IMR-90 (cell line): ENCODE measurements around the gene TMC1. TPM values are rescaled to one million over a fixed set of nuclear protein-coding genes. Genes with fewer than 3 reads are reported as not detected.
"Not testable (repeated sequence)": the region's sequence is repeated elsewhere in the genome, so short reads cannot be mapped to it uniquely, and the experiment has no call there.

Experiments used
- ATAC-seq: fragments of 200-7000 bp; cut with Tn5 transposase; 2 replicates; pipeline ENCODE4 v1.9.1; 2020; ENCODE audit warnings: low read depth, mild to moderate bottlenecking, moderate library complexity
- BruUV-seq: library from RNA; stranded (reverse); fragments of 400-500 nt; replicated peaks from 2 replicates; lab custom pipeline; 2021; lab: Mats Ljungman, UMichigan
- CTCF ChIA-PET: fragments of 300-600 bp; formaldehyde crosslinking; extraction: SDS; loops from one replicate; lab custom pipeline; 2021; ENCODE audit warnings: antibody characterized with exemption; lab: Yijun Ruan, JAX
- POLR2A ChIA-PET: fragments of 300-600 bp; sonication (Branson Sonifier 250); formaldehyde crosslinking; loops from one replicate; lab custom pipeline; 2022; ENCODE audit warnings: antibody characterized with exemption; ENCODE audit not compliant: unreplicated experiment; lab: Charles Lee
- DNase-seq: peaks from one replicate; pipeline ENCODE4 v3.0.0; 2013
- H2AFZ ChIP-seq: replicated peaks from 2 replicates; pipeline ENCODE3; 2013; ENCODE audit warnings: low read length, mild to moderate bottlenecking; ENCODE audit not compliant: poor library complexity
- H2AK5ac ChIP-seq: 2 replicates; pipeline ENCODE4 v1.6.1; 2013; ENCODE audit warnings: low read depth, low read length, inconsistent platforms
- H2AK9ac ChIP-seq: replicated peaks from 2 replicates; pipeline ENCODE3; 2013; ENCODE audit warnings: mild to moderate bottlenecking, low read depth, low read length, moderate library complexity; ENCODE audit not compliant: poor library complexity
- H2BK120ac ChIP-seq: 2 replicates; pipeline ENCODE4 v1.6.1; 2013; ENCODE audit warnings: low read depth, low read length, inconsistent platforms
- H2BK15ac ChIP-seq: 3 replicates; pipeline ENCODE4 v1.6.1; 2013; ENCODE audit warnings: low read depth, low read length, inconsistent platforms
- H2BK20ac ChIP-seq: 2 replicates; pipeline ENCODE4 v1.6.1; 2013; ENCODE audit warnings: low read depth, mild to moderate bottlenecking, inconsistent platforms, low read length, moderate library complexity
- H2BK5ac ChIP-seq: 2 replicates; pipeline ENCODE4 v1.6.1; 2013; ENCODE audit warnings: mild to moderate bottlenecking, low read depth, low read length, inconsistent platforms; ENCODE audit not compliant: poor library complexity, severe bottlenecking
- H3K14ac ChIP-seq: replicated peaks from 2 replicates; pipeline ENCODE4 v1.6.1; 2013; ENCODE audit warnings: low read depth, low read length, inconsistent platforms
- H3K18ac ChIP-seq: 2 replicates; pipeline ENCODE4 v1.6.1; 2013; ENCODE audit warnings: low read depth, low read length, control low read depth
- H3K23ac ChIP-seq: 2 replicates; pipeline ENCODE4 v1.6.1; 2013; ENCODE audit warnings: low read depth, low read length, inconsistent platforms
- H3K27ac ChIP-seq: 2 replicates; pipeline ENCODE4 v1.5.1; 2013; ENCODE audit warnings: mild to moderate bottlenecking, control low read depth, low read length; ENCODE audit not compliant: insufficient read depth
- H3K27me3 ChIP-seq: 2 replicates; pipeline ENCODE4 v1.6.1; 2013; ENCODE audit warnings: low read length; ENCODE audit not compliant: control insufficient read depth, insufficient read depth
- H3K36me3 ChIP-seq: 2 replicates; pipeline ENCODE4 v1.6.1; 2013; ENCODE audit warnings: low read length, mixed read lengths; ENCODE audit not compliant: control insufficient read depth, insufficient read depth
- H3K4ac ChIP-seq: 2 replicates; pipeline ENCODE4 v1.6.1; 2013; ENCODE audit warnings: low read depth, low read length, inconsistent platforms
- H3K4me1 ChIP-seq: 2 replicates; pipeline ENCODE4 v1.6.1; 2013; ENCODE audit warnings: low read length, mixed read lengths; ENCODE audit not compliant: control insufficient read depth, insufficient read depth
- H3K4me2 ChIP-seq: 2 replicates; pipeline ENCODE4 v1.6.1; 2013; ENCODE audit warnings: low read depth, mild to moderate bottlenecking, control low read depth, low read length, moderate library complexity
- H3K4me3 ChIP-seq: 2 replicates; pipeline ENCODE4 v1.5.1; 2013; ENCODE audit warnings: low read depth, mild to moderate bottlenecking, control low read depth, low read length, moderate library complexity; ENCODE audit not compliant: insufficient read depth
- H3K56ac ChIP-seq: 2 replicates; pipeline ENCODE4 v1.6.1; 2013; ENCODE audit warnings: low read length, inconsistent platforms; ENCODE audit not compliant: insufficient read depth; ENCODE audit errors: extremely low read depth
- H3K79me1 ChIP-seq, 2 experiments: 2 replicates each; pipeline ENCODE4 v1.6.1; 2013; ENCODE audit warnings: low read length in 2 of 2, inconsistent platforms in 1 of 2, low read depth in 1 of 2
- H3K9ac ChIP-seq: 2 replicates; pipeline ENCODE4 v1.6.1; 2013; ENCODE audit warnings: low read depth, low read length, control low read depth
- H3K9me1 ChIP-seq: 2 replicates; pipeline ENCODE4 v1.6.1; 2013; ENCODE audit warnings: low read length, inconsistent platforms; ENCODE audit not compliant: insufficient read depth
- H3K9me3 ChIP-seq: 2 replicates; pipeline ENCODE4 v1.6.1; 2013; ENCODE audit warnings: low read length; ENCODE audit not compliant: control insufficient read depth, insufficient read depth
- H4K20me1 ChIP-seq: 2 replicates; pipeline ENCODE4 v1.6.1; 2013; ENCODE audit warnings: low read length, inconsistent platforms; ENCODE audit not compliant: insufficient read depth
- H4K5ac ChIP-seq: 2 replicates; pipeline ENCODE4 v1.6.1; 2013; ENCODE audit warnings: mild to moderate bottlenecking, low read depth, low read length, control low read depth
- H4K8ac ChIP-seq, 2 experiments: 2 replicates each; pipeline ENCODE4 v1.6.1; 2013; ENCODE audit warnings: low read depth in 2 of 2, low read length in 2 of 2, control low read depth in 1 of 2, inconsistent platforms in 1 of 2
- H4K91ac ChIP-seq: 2 replicates; pipeline ENCODE4 v1.6.1; 2013; ENCODE audit warnings: low read depth, low read length, inconsistent platforms; ENCODE audit not compliant: insufficient read depth
- WGBS, 2 experiments: methylation state at CpG; one replicate each; pipeline versions ENCODE4 v1.1.5 to v1.1.7; 2013; ENCODE audit warnings: missing lambda C conversion rate in 2 of 2; ENCODE audit not compliant: insufficient read length in 1 of 2; ENCODE audit errors: extremely low coverage in 2 of 2; 5-methylcytosine and 5-hydroxymethylcytosine counted together
- dilution Hi-C: fragments of 300-500 bp; cut with HindIII; formaldehyde crosslinking; loops from one replicate; pipeline ENCODE4 v1.14.3; 2018; ENCODE audit warnings: low sequenced_read_pairs; ENCODE audit not compliant: unreplicated experiment
- in situ Hi-C: fragments of 300-500 bp; cut with MboI; formaldehyde crosslinking; loops from 3 replicates; pipeline ENCODE4 v1.14.3; 2019; ENCODE audit warnings: low sequenced_read_pairs, inconsistent platforms, mixed read lengths
- intact Hi-C: fragments of 100-400 bp; cut with micrococcal nuclease; formaldehyde crosslinking; loops from 2 replicates; pipeline ENCODE4 v1.10.0; 2022
- polyA plus RNA-seq, 3 experiments: library from polyadenylated mRNA; depleted of rRNA; stranded (reverse); fragments of >200 nt; gene quantifications; 2 replicates each; pipeline ENCODE4 v1.2.3, GENCODE V29; 2012; ENCODE audit warnings: low replicate concordance in 1 of 3
- total RNA-seq: library from RNA; depleted of rRNA; stranded (reverse); fragments of >200 nt; gene quantifications from 2 replicates; pipeline ENCODE4 v1.2.3, GENCODE V29; 2012

TMC1 gene
- total and polyA plus RNA-seq, 2 of the 4 experiments (the other 2 are of a cell fraction), result not detected

GRCh38 chr9:72521011-72521410 is 397 bp upstream of the TMC1 start:
- H2BK5ac ChIP-seq, H3K23ac ChIP-seq, H2AFZ ChIP-seq, H2BK120ac ChIP-seq, in situ Hi-C loops, H3K14ac ChIP-seq, H3K4me1 ChIP-seq, DNase-seq, H3K27me3 ChIP-seq, H2AK9ac ChIP-seq, H3K18ac ChIP-seq, H3K27ac ChIP-seq, dilution Hi-C loops, H4K20me1 ChIP-seq, ATAC-seq, BruUV-seq, H4K8ac ChIP-seq, H3K56ac ChIP-seq, H3K4me2 ChIP-seq, H3K36me3 ChIP-seq, H4K5ac ChIP-seq, H3K4me3 ChIP-seq, H4K91ac ChIP-seq, POLR2A ChIA-PET, H3K9me3 ChIP-seq, H3K4ac ChIP-seq, H2BK20ac ChIP-seq, H2BK15ac ChIP-seq, CTCF ChIA-PET, H3K9me1 ChIP-seq, H2AK5ac ChIP-seq, intact Hi-C loops, H3K79me1 ChIP-seq, H3K9ac ChIP-seq: not testable (repeated sequence)
- WGBS, 2 experiments, result 95% methylated on average over 6 of the region's 9 CpGs; no CpG with 5 or more reads in 1 of the 2 experiments
